ENCODE data around the gene RABEP1. TPM values are rescaled to one million over a fixed set of nuclear protein-coding genes. Genes with fewer than 3 reads are reported as not detected.

Gene RABEP1
- total RNA-seq, 1 donor from 2014 or later: 40.0 TPM

GRCh38 chr17:5362162-5362811, 80.2 kb downstream of the RABEP1 start:
- no peak for DNase-seq (ENCODE audit: low spot score)

DNA sequence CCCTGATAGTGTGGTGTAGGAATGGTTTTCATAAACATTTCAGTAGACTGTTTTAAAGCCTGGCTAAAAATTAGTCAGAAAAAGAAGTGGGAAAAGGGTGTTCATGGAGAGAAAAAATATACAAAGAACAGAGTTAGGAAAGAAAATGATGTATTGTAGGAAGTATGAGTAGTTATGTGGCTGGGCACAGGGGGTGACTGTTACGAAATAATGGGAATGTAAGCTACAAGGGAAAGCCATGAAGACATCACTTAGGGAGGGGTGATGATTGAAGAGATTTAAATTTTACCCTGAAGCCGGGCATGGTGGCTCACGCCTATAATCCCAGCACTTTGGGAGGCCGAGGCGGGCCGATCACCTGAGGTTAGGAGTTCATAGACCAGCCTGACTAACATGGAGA, 82.1 kb downstream of the RABEP1 start:
- no peak for DNase-seq (ENCODE audit: low spot score)

- no peak for DNase-seq (ENCODE audit: low spot score)
Observed at GRCh38 chr17:5364696-5365095, 82.6 kb downstream of the RABEP1 start.

DNA sequence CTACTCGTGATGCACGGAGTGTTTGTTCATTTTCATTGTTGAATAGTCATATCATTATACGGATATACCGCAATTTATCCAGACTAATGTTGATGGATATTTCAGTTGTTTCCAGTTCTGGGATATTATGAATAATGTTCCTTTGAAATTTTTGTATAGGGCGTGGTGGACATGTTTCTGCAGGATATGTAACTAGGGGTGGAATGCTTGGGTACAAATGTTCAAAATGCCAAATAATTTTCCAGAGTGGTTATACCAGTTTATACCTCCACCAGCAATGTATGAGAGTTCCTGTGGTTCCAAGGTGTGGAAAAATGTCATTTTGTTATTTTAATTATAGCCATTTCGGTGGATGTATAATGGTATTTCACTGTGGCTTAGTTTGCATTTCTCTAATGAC, 83.7 kb downstream of the RABEP1 start:
- peak; percentile 4 for DNase-seq (ENCODE audit: low spot score)

GRCh38 chr17:5370411-5370810, 88.3 kb downstream of the RABEP1 start:
- DNase-seq (ENCODE audit: low spot score): no peak

DNA sequence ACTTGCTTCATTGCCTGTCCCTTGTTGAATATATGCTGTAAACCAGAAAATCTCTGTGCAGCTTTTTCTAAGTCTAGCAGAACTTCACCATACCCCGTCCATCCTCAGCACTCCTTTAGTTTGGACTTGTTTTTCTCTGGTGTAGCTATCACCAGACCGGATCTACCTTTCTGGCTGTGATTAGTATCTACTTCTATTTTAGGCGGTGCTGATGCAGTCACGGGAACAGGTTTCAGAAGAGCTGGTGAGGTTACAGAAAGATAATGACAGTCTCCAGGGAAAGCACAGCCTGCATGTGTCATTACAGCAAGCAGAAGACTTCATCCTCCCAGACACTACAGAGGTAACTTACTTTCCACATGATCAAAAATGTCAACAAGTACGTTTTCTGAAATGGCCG, 91.0 kb downstream of the RABEP1 start:
- DNase-seq (ENCODE audit: low spot score): no peak

- no peak for DNase-seq (ENCODE audit: low spot score)
Observed at GRCh38 chr17:5378566-5379207, 96.6 kb downstream of the RABEP1 start.

- no peak for DNase-seq (ENCODE audit: low spot score)
Observed at GRCh38 chr17:5379351-5380107, 97.4 kb downstream of the RABEP1 start.

DNA sequence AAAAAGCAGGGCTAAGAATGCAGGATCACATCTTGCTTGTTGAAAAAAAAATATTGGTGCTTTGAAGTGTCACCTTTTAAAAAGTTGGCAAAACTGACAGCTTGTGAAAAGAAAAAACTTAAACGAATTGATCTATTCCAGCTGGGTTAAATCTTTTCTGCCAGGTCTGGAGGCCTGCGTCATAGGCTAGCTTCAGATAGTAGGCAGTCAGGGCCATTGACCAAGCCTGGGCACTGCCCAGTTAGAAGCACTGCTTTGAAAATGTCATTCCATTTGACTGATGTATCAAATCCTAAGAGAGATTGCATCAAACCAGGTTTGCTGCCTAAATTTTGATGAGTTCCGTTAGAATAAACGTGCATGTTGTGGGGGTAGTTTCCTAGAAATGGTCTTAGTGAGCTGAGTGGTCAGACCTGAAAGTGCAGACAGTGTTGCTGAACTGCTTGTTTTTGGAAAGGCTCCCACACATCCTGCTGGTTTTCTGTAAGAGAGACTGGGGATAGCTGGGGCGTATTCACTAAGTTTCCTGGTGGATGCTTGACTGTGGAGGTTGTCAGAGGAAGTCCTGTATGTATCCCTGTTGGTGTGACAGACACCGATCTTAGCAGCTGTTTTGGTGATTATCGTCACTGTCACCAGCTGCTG, 98.5 kb downstream of the RABEP1 start:
- DNase-seq (ENCODE audit: low spot score): no peak

GRCh38 chr17:5381542-5381941, 99.5 kb downstream of the RABEP1 start:
- DNase-seq (ENCODE audit: low spot score): no peak

DNA sequence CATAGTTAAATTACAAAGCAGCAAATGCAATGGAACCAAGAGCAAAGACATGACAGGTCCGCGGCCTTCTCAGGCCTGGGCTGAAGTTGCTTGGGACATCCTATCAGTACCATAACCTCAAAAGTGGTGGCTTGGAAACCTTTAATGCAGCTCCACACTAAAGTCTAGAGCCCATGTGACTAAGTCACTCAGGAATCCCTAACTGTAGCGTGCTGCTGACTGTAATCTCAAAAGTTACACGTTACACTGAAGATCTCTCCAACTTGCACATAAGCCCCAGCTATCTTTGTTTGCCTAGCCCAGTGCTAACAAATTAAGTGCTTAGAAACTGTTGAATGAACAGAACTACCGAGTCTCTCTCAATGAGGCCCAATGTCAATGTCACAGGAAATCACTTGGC, 109.6 kb downstream of the RABEP1 start:
- no peak for DNase-seq (ENCODE audit: low spot score)

GRCh38 chr17:5396612-5397011, 114.5 kb downstream of the RABEP1 start:
- DNase-seq (ENCODE audit: low spot score): no peak

GRCh38 chr17:5399767-5400166, 117.7 kb downstream of the RABEP1 start:
- DNase-seq (ENCODE audit: low spot score): no peak

- DNase-seq (ENCODE audit: low spot score): no peak
Observed at GRCh38 chr17:5405400-5405799, 123.3 kb downstream of the RABEP1 start.

DNA sequence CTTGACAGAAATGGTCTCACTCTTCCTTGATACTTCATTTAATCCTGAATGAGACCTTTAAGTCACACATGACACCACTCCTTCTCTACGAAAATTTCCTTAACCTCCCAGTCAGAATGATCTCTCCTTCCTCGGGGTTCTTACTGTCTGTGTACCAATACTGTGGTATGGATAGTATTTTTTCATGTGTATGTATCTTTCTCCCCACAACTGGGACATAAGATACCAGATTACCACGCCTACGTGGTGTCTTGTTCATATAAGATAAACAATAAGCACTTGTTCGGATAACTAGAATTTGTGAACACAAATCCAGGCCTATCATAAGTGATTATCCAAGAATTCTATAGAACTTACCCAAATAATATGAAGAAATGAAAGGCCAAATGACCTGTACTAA, 126.1 kb downstream of the RABEP1 start:
- no peak for DNase-seq (ENCODE audit: low spot score)

DNA sequence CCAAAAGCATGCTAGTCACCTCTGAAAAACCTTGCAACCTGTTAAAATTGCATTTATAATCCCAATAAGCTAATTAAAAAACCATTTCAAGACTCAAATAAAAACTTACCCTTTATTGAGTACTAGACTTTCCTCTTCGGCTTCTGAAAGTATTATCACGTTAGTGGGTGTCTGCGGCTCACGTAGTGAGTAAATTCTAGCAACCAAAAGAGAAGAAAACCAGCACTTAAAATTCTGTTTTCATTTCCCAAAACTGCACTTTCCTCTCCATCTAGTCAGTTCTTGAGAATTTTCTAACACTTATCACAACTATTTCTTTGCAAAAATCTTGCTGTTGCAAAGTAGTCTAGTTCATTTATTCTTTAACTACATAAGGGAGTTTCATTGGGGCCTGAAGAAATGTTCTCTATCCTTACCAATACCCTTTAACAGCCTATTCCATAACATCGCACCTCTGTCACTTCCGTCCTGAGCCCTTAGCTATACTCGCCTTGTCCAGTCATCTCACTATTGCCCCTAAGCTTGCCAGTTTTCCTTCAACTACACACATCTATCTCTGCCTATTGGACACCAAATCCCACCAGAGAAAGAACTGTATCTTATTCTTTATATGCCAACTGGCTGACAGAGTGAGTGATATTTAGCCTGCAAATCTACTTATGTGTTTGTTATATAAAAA, 128.6 kb downstream of the RABEP1 start:
- DNase-seq (ENCODE audit: low spot score): no peak

GRCh38 chr17:5413682-5414081, 131.6 kb downstream of the RABEP1 start:
- no peak for DNase-seq (ENCODE audit: low spot score)

DNA sequence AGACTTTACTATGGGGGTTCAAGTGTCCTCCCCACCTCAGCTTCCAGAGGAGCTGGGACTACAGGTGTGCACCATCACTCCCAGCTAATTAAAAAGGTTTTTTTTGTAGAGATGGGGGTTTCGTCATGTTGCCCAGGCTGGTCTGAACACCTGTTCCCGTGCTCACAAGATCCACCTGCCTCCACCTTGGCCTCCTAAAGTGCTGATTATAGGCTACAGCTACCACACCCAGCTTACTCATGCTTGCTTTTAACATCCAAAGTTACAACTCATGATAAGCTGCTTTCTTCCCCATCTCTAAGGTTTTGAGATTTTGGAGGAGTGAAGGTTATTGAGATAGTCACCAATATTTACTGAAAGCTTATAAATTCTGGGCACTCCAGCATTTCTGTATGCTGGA, 134.8 kb downstream of the RABEP1 start:
- no peak for DNase-seq (ENCODE audit: low spot score)

DNA sequence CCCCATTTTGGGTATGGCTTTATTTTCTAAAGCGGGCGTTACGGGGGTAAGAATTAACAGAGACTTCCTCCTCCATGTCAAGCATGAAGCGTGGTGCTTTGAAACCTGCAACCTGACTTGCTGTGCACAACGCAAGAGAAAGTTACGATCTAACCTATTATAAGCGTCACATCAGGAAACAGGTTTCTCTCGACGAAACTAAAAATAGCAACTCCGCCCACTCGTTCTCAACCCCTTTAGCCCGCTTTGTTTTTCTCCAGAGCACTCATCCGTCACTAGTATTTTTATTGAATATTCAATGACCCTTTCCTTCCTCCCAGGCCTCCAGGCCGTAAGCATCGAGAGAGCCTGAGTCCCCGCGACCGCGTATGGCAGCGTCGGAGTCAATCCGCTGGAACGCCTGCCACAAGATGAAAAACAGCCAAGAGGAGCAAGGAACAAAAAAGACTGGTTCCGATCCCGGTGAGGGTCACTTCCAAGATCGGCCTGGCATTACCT, 136.8 kb downstream of the RABEP1 start:
- DNase-seq (ENCODE audit: low spot score): peak; percentile 43

DNA sequence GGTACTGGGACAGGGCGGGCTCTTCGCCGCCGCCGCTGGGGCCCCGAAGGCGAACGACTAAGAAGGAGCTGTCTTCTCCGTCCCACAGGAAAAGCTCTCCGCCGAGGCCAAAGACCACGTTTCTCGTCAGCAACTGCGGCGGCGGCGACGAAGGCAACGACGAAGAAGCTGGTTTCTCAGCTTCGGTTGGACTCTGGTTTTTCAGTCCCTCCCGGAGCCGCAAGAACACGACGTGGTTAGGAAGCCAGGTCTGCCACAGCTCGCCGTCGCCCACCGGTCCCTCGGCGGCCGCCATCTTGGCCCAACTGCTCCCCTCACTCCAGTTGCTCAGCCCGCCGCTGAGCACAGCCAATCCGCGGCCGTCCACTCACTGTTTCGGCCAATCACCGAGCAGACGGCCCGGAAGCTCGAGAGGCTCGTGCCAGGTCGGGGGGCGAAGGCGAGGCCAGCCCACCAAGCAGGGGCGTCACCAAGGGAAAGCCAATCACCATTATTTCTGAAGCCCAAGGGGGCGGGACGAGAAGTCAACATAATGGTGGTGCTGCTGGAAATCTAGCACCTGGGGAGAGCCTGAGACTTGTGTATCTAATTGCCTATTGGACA, 137.4 kb downstream of the RABEP1 start, which contains the start of gene NUP88:
Gene NUP88 (minus strand): TSS at position 307 of the 603 bp plus-strand sequence. CDS start 12 bp downstream, at position 295.
- DNase-seq (ENCODE audit: low spot score): peak; percentile 99
